Upper lobe of left lung (tissue), 4 donors: Measurements from ENCODE around the gene HSP90AB1.

Experiments
- POLR2A ChIP-seq, 4 donors: fragments of 450-650 bp; IDR thresholded peaks; one replicate each; pipeline ENCODE4 v1.5.1; 2016 to 2017; ENCODE audit warnings: antibody characterized with exemption in 4 of 4, mild to moderate bottlenecking in 2 of 4
- TF ChIP-seq, protein P1 (sequence below), 6 experiments: fragments of 450-650 bp in 4 of 6; fragments of 200-600 bp in 2 of 6; sonication (generic) in 2 of 6; IDR thresholded peaks; one replicate each; pipeline ENCODE4 v1.5.1; 2016 to 2019; ENCODE audit warnings: antibody characterized with exemption in 6 of 6

DNA sequence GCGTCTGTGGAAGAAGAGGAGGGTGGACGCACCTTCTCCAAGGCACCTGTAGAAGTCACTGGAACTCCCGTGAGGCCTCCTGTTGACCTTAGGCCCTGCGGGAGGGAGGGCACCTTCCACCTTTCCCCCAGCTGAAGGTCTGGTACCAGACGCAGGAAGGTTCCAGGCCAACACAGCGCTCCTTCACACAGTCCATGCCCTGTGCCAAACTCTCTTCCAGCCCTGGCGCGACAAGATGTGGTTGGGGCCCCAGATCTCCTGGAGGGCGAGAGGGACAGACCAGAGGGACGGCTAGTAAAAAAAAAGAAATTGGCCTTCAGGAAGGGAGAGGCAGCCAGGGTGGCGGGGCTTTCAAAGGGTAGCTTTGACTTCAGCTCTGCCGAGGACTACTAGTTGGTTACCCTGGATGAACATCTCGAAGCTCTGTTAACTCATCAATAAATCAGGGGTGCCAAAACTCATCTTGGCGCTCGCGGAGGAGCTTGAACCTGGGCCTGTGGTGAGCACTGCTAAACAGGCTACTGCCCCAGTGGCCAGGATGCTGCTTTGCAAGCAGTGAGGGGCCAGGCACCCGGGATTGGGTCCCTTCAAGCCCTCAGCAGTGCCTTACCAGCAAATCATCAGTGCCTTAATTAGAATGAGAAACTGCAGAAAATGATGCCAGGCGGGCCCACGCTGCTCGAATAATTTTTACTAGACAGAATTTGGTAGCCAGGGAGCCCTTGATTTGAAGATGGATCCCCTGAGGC is 51.3 kb downstream of the HSP90AB1 start:
- TF ChIP-seq, protein P1, sequence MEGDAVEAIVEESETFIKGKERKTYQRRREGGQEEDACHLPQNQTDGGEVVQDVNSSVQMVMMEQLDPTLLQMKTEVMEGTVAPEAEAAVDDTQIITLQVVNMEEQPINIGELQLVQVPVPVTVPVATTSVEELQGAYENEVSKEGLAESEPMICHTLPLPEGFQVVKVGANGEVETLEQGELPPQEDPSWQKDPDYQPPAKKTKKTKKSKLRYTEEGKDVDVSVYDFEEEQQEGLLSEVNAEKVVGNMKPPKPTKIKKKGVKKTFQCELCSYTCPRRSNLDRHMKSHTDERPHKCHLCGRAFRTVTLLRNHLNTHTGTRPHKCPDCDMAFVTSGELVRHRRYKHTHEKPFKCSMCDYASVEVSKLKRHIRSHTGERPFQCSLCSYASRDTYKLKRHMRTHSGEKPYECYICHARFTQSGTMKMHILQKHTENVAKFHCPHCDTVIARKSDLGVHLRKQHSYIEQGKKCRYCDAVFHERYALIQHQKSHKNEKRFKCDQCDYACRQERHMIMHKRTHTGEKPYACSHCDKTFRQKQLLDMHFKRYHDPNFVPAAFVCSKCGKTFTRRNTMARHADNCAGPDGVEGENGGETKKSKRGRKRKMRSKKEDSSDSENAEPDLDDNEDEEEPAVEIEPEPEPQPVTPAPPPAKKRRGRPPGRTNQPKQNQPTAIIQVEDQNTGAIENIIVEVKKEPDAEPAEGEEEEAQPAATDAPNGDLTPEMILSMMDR (IDR thresholded peaks at IDR 0.05) = no peak
- no peak for TF ChIP-seq POLR2A (IDR thresholded peaks at IDR 0.05)
